Pancreas (tissue), 10 donors: ENCODE results near the gene LAYN. TPM values are rescaled to one million over a fixed set of nuclear protein-coding genes. Genes with fewer than 3 reads are reported as not detected.

Experiments
- ATAC-seq, 4 donors: fragments of 200-7000 bp; cut with Tn5 transposase; one replicate each; pipeline versions ENCODE4 v1.8.0 to v1.9.1; 2020; ENCODE audit warnings: mild to moderate bottlenecking in 4 of 4, moderate library complexity in 4 of 4
- DNase-seq, 6 donors: peaks; one replicate each; pipeline ENCODE4 v3.0.0-alpha.2; 2020
- FAIRE-seq: peaks from 2 replicates; lab custom pipeline; 2012; peaks lifted over from hg19 to GRCh38; lab: Jason Lieb, UNC
- H3K27ac ChIP-seq, 4 donors: fragments of 200-600 bp; sonication (generic); 1 replicate in 3 of 4; 2 replicates in 1 of 4; pipeline versions ENCODE4 v1.5.0 to v1.8.0; 2020
- H3K27me3 ChIP-seq, 4 donors: fragments of 200-600 bp; one replicate each; pipeline ENCODE4 v1.8.0; 2021
- H3K36me3 ChIP-seq, 3 donors: fragments of 200-600 bp; sonication (generic) in 1 of 3; one replicate each; pipeline versions ENCODE4 v1.5.0 to v1.8.0; 2020 to 2021
- H3K4me1 ChIP-seq, 3 donors: fragments of 200-600 bp; one replicate each; pipeline ENCODE4 v1.8.0; 2021
- H3K4me3 ChIP-seq, 4 donors: fragments of 200-600 bp; sonication (generic) in 2 of 4; one replicate each; pipeline versions ENCODE4 v1.5.0 to v1.8.0; 2020 to 2021
- H3K9me3 ChIP-seq, 4 donors: fragments of 200-600 bp; one replicate each; pipeline ENCODE4 v1.8.0; 2021
- CTCF ChIP-seq, 4 donors: fragments of 200-600 bp; sonication (generic) in 3 of 4; IDR thresholded peaks; one replicate each; pipeline versions ENCODE4 v1.5.0 to v1.8.0; 2021; ENCODE audit warnings: antibody characterized with exemption in 4 of 4
- WGBS, 2 donors: extraction: QIAGEN DNeasy Blood & Tissue Kit; methylation state at CpG; one replicate each; pipeline ENCODE4 v1.1.7; 2013; 5-methylcytosine and 5-hydroxymethylcytosine counted together
- intact Hi-C, 3 donors: fragments of 100-400 bp; cut with DNase I; formaldehyde crosslinking; loops; one replicate each; pipeline versions ENCODE4 v1.11.1 to v1.14.2; 2022
- polyA plus RNA-seq, 2 donors: library from polyadenylated mRNA; stranded (reverse); fragments of 200-250 nt; gene quantifications; one replicate each; pipeline ENCODE4 v1.2.3, GENCODE V29; 2013
- total RNA-seq, 6 donors: library from RNA; stranded (reverse); fragmentation: NEBNext Ultra II Directional in 4 of 6; extraction: Animal tissue kit (Norgen Biotek cat#: 25700) in 4 of 6; gene quantifications; one replicate each; pipeline versions ENCODE4 v1.2.1 to v1.2.4, GENCODE V29; 2021 to 2023
- donor health status: healthy with polysubstance abuse.
- donor health status: DM: no; HTN: no; CAD: no; lungs with moderate emphysema.
- donor health status: DM: no; HTN: no; CAD: no.
- donor health status: control.
- donor health status: control.
- donor health status: Bipolar disorder and iron deficiency.
- donor health status: DM: yes; HTN: yes; CAD: no.
- donor health status: DM: no; HTN: no; CAD: no.
- donor health status: DM: no; HTN: no; CAD: no.
- donor health status: DM: yes; HTN: yes; CAD: no.

The LAYN gene
- total and polyA plus RNA-seq, 8 donors: 0.44 to 3.2 (median 1.1) TPM

DNA sequence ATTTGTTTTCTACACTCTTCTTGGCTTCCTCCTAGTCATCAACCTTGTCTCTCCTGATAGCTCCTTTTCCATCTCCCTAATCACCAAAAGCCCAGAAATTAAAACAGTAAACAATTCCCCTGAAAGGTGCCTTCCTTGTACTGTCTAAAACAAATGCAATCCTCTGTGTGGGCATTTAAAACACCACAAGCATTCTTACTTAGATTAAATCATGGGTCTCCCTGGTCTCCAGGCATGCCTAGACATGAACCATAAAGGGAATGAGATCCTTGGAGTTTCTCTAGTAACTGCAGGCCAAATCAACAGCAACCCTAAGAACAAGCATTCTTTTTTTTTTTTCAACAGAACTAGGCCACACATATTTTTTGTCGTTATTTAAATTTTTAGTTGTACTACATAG, 30.2 kb upstream of the LAYN start:
- no peak for DNase-seq
- WGBS, 2 donors: 85 to 98% methylated on average over 1 of the region's 1 CpG
- Histone ChIP-seq H3K27ac (no peak overlapping the region), H3K9me3 (no peaks in the 10 kb centered on the region), H3K4me3 (no peak overlapping the region), H3K4me1 (peaks cover 0 to 4% (median 0%) of the 10 kb centered on the region in 3 donors), H3K36me3 (no peaks in the 10 kb centered on the region), H3K27me3 (peaks cover 0 to 21% (median 0%) of the 10 kb centered on the region in 4 donors)
- no peak for FAIRE-seq
- TF ChIP-seq CTCF (IDR thresholded peaks at IDR 0.05): no peak
- intact Hi-C loops: no loop called here
- no peak for ATAC-seq

GRCh38 chr11:111512296-111513239, 28.0 kb upstream of the LAYN start, which contains the start of gene BTG4:
Gene BTG4 (minus strand): TSS chr11:111512386. CDS start chr11:111498776, 13,610 bp downstream.
- no peak within 1 kb of the TSS for H3K27ac ChIP-seq
- FAIRE-seq (no peak), ATAC-seq (peak; percentile 38 to 60 (median 48)), DNase-seq (peak in 4 of 6 donors; percentile 11 to 66 (median 41))
- no peak for TF ChIP-seq CTCF (IDR thresholded peaks at IDR 0.05)
- H3K4me3 ChIP-seq: peak within 1 kb of the TSS; percentile 1 to 57 (median 29)
- intact Hi-C loops: no loop called here
- H3K4me1 ChIP-seq: peaks cover 0 to 4% (median 0%) of the 10 kb centered on the region in 3 donors
- H3K9me3 ChIP-seq: no peaks in the 10 kb centered on the region
- H3K27me3 ChIP-seq: peaks cover 0 to 21% (median 0%) of the 10 kb centered on the region in 4 donors
- 5% methylated on average over 70 to 90 of the region's 90 CpGs for WGBS, 2 donors
- H3K36me3 ChIP-seq: no peaks in the 10 kb centered on the region

- peaks cover 0 to 21% (median 0%) of the 10 kb centered on the region in 4 donors for H3K27me3 ChIP-seq
- WGBS, 2 donors: 30 to 31% methylated on average over 6 of the region's 6 CpGs
These were observed 27.3 kb upstream of the LAYN start for GRCh38 chr11:111513240-111513605.

GRCh38 chr11:111514216-111515031, 26.1 kb upstream of the LAYN start, which contains the start of gene HOATZ:
Gene HOATZ (plus strand): TSS chr11:111514778. CDS start chr11:111514785, 7 bp downstream.
- intact Hi-C loops: no loop called here
- WGBS, 2 donors: 25 to 28% methylated on average over 33 to 39 of the region's 39 CpGs
- Histone ChIP-seq H3K27ac (no peak within 1 kb of the TSS), H3K4me1 (peaks cover 0 to 4% (median 0%) of the 10 kb centered on the region in 3 donors), H3K4me3 (no peak within 1 kb of the TSS), H3K36me3 (no peaks in the 10 kb centered on the region), H3K9me3 (no peaks in the 10 kb centered on the region), H3K27me3 (peaks cover 0 to 21% (median 0%) of the 10 kb centered on the region in 4 donors)
- peak in 1 of 6 donors; percentile 30 for DNase-seq
- FAIRE-seq: no peak
- no peak for ATAC-seq
- no peak for TF ChIP-seq CTCF (IDR thresholded peaks at IDR 0.05)

More at GRCh38 chr11:111513240-111513605, 27.3 kb upstream of the LAYN start:
- TF ChIP-seq CTCF (IDR thresholded peaks at IDR 0.05): no peak
- no peak overlapping the region for H3K27ac ChIP-seq
- ATAC-seq: peak in 3 of 4 donors; percentile 14 to 21 (median 21)
- DNase-seq: no peak
- no peaks in the 10 kb centered on the region for H3K36me3 ChIP-seq
- no peaks in the 10 kb centered on the region for H3K9me3 ChIP-seq
- no peak for FAIRE-seq
- H3K4me1 ChIP-seq: peaks cover 0 to 4% (median 0%) of the 10 kb centered on the region in 3 donors
- intact Hi-C loops: no loop called here
- H3K4me3 ChIP-seq: no peak overlapping the region
